Tibial nerve (tissue), 4 donors: ENCODE measurements around the gene SLC25A39. TPM values are rescaled to one million over a fixed set of nuclear protein-coding genes. Genes with fewer than 3 reads are reported as not detected.

Source experiments
- DNase-seq, 2 donors: peaks; one replicate each; pipeline ENCODE4 v3.0.0-alpha.2; 2019; ENCODE audit warnings: low spot score in 2 of 2
- H3K27ac ChIP-seq, 4 donors: fragments of 200-600 bp; sonication (generic) in 3 of 4; one replicate each; pipeline ENCODE4 v1.5.1; 2017 to 2019; ENCODE audit warnings: mild to moderate bottlenecking in 1 of 4
- H3K27me3 ChIP-seq, 2 donors: fragments of 200-600 bp; sonication (generic) in 1 of 2; one replicate each; pipeline versions ENCODE4 v1.5.1 to v1.6.0; 2017 to 2019
- H3K36me3 ChIP-seq, 3 donors: fragments of 200-600 bp; sonication (generic); one replicate each; pipeline ENCODE4 v1.5.1; 2018 to 2019
- H3K4me1 ChIP-seq, 4 donors: fragments of 200-600 bp; sonication (generic) in 3 of 4; one replicate each; pipeline ENCODE4 v1.5.1; 2017 to 2019
- H3K4me3 ChIP-seq, 4 donors: fragments of 200-600 bp; sonication (generic) in 3 of 4; one replicate each; pipeline ENCODE4 v1.5.1; 2017 to 2019; ENCODE audit warnings: mild to moderate bottlenecking in 1 of 4, moderate library complexity in 1 of 4
- H3K9me3 ChIP-seq, 4 donors: fragments of 200-600 bp; sonication (generic) in 3 of 4; one replicate each; pipeline ENCODE4 v1.5.1; 2017 to 2019
- CTCF ChIP-seq, 5 experiments: fragments of 200-600 bp in 3 of 5; fragments of 450-650 bp in 2 of 5; sonication (generic) in 3 of 5; IDR thresholded peaks; one replicate each; pipeline ENCODE4 v1.5.1; 2016 to 2019; ENCODE audit warnings: antibody characterized with exemption in 5 of 5, mild to moderate bottlenecking in 3 of 5, moderate library complexity in 2 of 5
- EP300 ChIP-seq, 2 donors: sonication (generic); formaldehyde crosslinking; IDR thresholded peaks; one replicate each; pipeline ENCODE4 v1.6.1; 2017; ENCODE audit warnings: antibody characterized with exemption in 2 of 2, mild to moderate bottlenecking in 1 of 2
- POLR2A ChIP-seq, 2 donors: fragments of 450-650 bp; IDR thresholded peaks; one replicate each; pipeline ENCODE4 v1.6.1; 2017; ENCODE audit warnings: antibody characterized with exemption in 2 of 2, mild to moderate bottlenecking in 2 of 2, moderate library complexity in 2 of 2
- WGBS, 2 donors: methylation state at CpG; one replicate each; pipeline ENCODE4 v1.1.5; 2018; 5-methylcytosine and 5-hydroxymethylcytosine counted together
- total RNA-seq, 4 donors: library from RNA; depleted of rRNA; stranded (reverse); fragments of >200 nt; gene quantifications; one replicate each; pipeline ENCODE4 v1.1.0, GENCODE V29; 2016

Gene SLC25A39
- total RNA-seq, 4 donors from 2014 or later = 51.3 to 99.0 (median 70.9) TPM

DNA sequence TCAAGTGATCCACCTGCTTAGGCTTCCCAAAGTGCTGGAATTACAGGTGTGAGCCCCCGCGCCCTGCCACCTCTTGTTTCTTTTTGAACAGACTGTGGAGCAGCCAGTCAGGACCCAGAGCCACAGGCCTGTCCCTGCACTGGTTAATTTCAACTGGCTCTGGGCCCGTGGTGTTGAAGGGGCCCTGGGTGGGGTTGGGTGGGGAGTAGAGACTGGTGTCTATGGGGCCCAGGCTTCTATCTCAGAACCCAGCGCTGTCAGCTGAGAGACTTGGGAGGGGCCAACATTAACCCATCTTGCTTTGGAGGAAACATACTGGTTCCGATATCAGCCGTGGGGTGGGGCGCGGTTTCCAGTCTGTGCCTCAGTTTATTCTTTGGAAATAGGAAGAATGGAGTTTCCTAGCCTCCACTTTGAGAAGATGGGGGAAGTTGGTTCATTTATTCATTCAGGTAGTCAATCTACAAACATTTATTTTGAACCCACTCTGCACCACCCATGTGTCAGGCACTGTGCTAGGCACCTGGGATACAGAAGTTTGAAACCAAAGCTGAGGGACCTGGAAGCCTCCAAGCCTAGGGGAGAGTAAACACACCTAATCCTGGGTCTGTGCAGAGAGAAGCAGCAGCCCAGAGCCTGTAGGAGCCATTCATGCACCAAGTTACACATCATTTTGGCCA, 41.1 kb downstream of the SLC25A39 start:
- peaks cover 0 to 22% (median 10%) of the 10 kb centered on the region in 4 donors for H3K4me1 ChIP-seq
- whole genome bisulfite sequencing, 2 donors = 82 to 85% methylated on average over 8 of the region's 8 CpGs
- no peak for DNase-seq
- H3K4me3 ChIP-seq = no peak overlapping the region
- H3K36me3 ChIP-seq = no peaks in the 10 kb centered on the region
- H3K27me3 ChIP-seq = peaks cover 0 to 2% of the 10 kb centered on the region in 2 donors
- no peaks in the 10 kb centered on the region for H3K9me3 ChIP-seq
- TF ChIP-seq EP300 (IDR thresholded peaks at IDR 0.05) = no peak
- no peak for TF ChIP-seq POLR2A (IDR thresholded peaks at IDR 0.05)
- TF ChIP-seq CTCF (IDR thresholded peaks at IDR 0.05) = no peak
- no peak overlapping the region for H3K27ac ChIP-seq

DNA sequence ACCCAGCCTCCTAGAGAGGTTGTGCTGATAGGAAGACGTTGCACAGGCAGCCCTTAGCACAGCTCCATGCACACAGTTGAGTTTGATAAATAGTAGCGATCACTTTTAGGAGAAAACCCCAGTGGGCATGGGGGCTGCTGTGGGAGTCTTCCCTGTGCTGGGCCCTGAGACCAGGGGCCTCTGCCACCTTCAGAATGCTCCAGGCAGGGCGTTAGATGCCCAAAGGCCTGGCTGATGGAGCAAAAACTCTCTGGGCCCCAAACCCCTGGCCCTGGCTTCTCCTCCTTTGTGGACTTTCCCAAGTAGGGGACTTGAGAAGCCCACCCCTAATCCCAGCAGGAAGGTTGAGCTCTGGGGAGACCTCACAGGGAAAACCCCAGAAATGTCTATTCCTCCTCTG, 42.4 kb downstream of the SLC25A39 start:
- H3K4me3 ChIP-seq = no peak overlapping the region
- no peaks in the 10 kb centered on the region for H3K27me3 ChIP-seq
- 69 to 79% methylated on average over 3 of the region's 3 CpGs for WGBS, 2 donors
- TF ChIP-seq CTCF (IDR thresholded peaks at IDR 0.05) (no peak), POLR2A (IDR thresholded peaks at IDR 0.05) (no peak), EP300 (IDR thresholded peaks at IDR 0.05) (no peak)
- no peak for DNase-seq
- peaks cover 0 to 22% (median 10%) of the 10 kb centered on the region in 4 donors for H3K4me1 ChIP-seq
- H3K27ac ChIP-seq = no peak overlapping the region
- no peaks in the 10 kb centered on the region for H3K9me3 ChIP-seq
- no peaks in the 10 kb centered on the region for H3K36me3 ChIP-seq

DNA sequence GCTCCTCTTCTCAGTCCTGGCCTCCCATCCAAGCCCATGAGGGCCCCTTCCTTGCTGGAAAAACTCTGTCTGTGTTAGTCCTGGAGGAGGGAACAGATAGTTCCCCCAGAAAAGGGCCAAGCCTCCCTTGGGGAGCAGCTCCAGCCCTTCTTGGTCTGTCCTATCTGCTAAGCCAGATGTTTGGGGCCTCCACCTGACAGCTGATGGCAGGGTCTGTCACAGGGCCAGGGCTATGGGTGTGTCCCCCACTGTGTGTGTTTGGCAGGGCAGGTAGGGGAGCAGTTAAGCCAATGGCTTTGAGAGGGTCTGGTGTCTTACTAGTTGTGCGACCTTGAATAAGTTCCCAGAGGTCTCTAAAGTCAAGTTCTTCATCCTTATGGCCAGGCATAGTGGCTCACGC, 43.1 kb downstream of the SLC25A39 start:
- TF ChIP-seq CTCF (IDR thresholded peaks at IDR 0.05) = no peak
- no peak for TF ChIP-seq EP300 (IDR thresholded peaks at IDR 0.05)
- no peak for TF ChIP-seq POLR2A (IDR thresholded peaks at IDR 0.05)
- H3K4me1 ChIP-seq = peaks cover 0 to 22% (median 10%) of the 10 kb centered on the region in 4 donors
- no peaks in the 10 kb centered on the region for H3K9me3 ChIP-seq
- WGBS, 2 donors = 96% methylated on average over 2 of the region's 2 CpGs
- H3K27me3 ChIP-seq = no peaks in the 10 kb centered on the region
- H3K27ac ChIP-seq = no peak overlapping the region
- no peak overlapping the region for H3K4me3 ChIP-seq
- no peaks in the 10 kb centered on the region for H3K36me3 ChIP-seq
- DNase-seq = no peak

DNA sequence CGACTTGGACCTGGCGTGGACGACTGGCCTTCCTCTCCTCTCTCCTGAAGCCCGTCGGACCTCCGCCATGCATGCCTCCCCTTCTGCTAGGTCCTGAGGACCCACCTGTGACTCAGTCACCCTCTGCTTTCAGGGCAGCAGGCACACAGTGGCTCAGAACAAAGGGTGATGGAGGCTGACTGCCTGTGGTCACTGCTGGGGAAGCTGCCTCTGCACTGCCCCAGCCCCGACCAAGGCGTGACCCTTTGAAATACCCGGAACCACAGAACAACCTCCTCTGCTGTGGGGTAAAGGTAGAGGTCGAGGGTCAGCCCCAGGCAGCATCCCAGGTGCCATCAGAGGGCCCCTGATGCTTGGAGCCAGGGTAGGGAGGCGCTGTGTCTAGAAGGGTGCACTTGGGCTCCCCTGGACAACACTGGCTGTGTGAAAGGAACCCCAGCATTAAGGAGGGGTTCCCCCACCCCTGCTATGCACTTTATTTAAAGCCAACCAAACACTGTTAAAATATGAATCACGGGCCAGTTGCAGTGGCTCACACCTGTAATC, 44.2 kb downstream of the SLC25A39 start:
- no peaks in the 10 kb centered on the region for H3K36me3 ChIP-seq
- 71 to 73% methylated on average over 10 to 12 of the region's 12 CpGs for WGBS, 2 donors
- peaks cover 0 to 22% (median 10%) of the 10 kb centered on the region in 4 donors for H3K4me1 ChIP-seq
- H3K4me3 ChIP-seq = no peak overlapping the region
- no peak for TF ChIP-seq EP300 (IDR thresholded peaks at IDR 0.05)
- no peak for TF ChIP-seq POLR2A (IDR thresholded peaks at IDR 0.05)
- no peak for TF ChIP-seq CTCF (IDR thresholded peaks at IDR 0.05)
- no peak for DNase-seq
- no peaks in the 10 kb centered on the region for H3K27me3 ChIP-seq
- H3K9me3 ChIP-seq = no peaks in the 10 kb centered on the region
- H3K27ac ChIP-seq = peak overlapping the region in 2 of 4 donors; percentile 70 to 74

DNA sequence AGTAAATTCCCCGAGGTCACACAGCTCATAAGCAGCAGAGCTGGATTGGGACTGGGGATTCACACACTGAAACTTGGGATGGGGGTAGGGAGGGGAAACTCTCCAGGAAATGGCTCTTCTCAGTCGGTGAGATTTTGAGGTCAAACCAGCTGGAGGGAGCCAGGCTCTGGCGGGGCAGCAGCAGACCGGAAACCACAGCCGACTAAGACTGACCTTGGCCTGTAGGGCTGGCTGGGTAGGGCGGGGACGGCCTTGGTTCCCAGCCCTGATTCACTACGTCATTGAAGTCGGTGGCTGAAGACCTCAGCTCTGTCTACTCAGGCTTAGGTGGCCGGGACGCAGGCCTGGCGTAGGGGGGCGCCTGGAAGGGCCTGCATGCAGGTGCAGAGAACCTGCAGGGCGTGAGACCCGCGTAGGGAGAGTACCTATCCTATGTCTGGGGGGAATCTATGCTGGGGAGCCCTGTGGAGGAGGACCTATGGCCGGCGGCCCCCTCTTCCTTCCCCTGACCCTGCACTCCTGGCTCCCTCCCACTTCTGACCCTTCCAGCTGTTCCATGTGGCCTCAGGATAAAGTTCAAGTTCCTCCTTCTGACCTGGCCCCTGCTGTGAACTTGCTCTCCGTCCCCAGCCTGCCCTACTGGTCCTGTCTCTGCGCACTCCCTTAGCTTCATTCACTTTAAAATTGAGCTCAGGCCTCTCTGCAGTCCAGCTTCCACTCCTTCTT, 44.8 kb downstream of the SLC25A39 start:
- Histone ChIP-seq H3K4me1 (peaks cover 0 to 22% (median 10%) of the 10 kb centered on the region in 4 donors), H3K27me3 (no peaks in the 10 kb centered on the region), H3K36me3 (no peaks in the 10 kb centered on the region), H3K4me3 (no peak overlapping the region), H3K9me3 (no peaks in the 10 kb centered on the region), H3K27ac (peak overlapping the region in 3 of 4 donors; percentile 60 to 74 (median 70))
- TF ChIP-seq CTCF (IDR thresholded peaks at IDR 0.05) (peak in 1 of 5 experiments; percentile 23), EP300 (IDR thresholded peaks at IDR 0.05) (peak in 1 of 2 donors; percentile 61), POLR2A (IDR thresholded peaks at IDR 0.05) (no peak)
- DNase-seq = peak; percentile 37 to 41
- WGBS, 2 donors = 27 to 29% methylated on average over 20 of the region's 20 CpGs
